H9 (cell line): ENCODE measurements around the gene TMTC2. TPM values are rescaled to one million over a fixed set of nuclear protein-coding genes. Genes with fewer than 3 reads are reported as not detected.

Experiments
- DNase-seq: peaks from one replicate; pipeline ENCODE4 v3.0.0-alpha.2; 2017
- H2AFZ ChIP-seq: one replicate; pipeline ENCODE4 v1.6.1; 2013; ENCODE audit warnings: mild to moderate bottlenecking, low read length, control low read depth, moderate library complexity
- H2AK5ac ChIP-seq: 2 replicates; pipeline ENCODE4 v1.6.1; 2013; ENCODE audit warnings: low read length, control low read depth, mixed read lengths; ENCODE audit not compliant: insufficient read length
- H2BK120ac ChIP-seq: one replicate; pipeline ENCODE4 v1.6.1; 2013; ENCODE audit warnings: low read depth, mild to moderate bottlenecking, low read length, control low read depth, inconsistent platforms; ENCODE audit not compliant: poor library complexity, severe bottlenecking
- H2BK12ac ChIP-seq: 2 replicates; pipeline ENCODE4 v1.6.1; 2013; ENCODE audit warnings: low read length, control low read depth, mixed read lengths, low read depth; ENCODE audit not compliant: insufficient read length
- H2BK15ac ChIP-seq: 2 replicates; pipeline ENCODE4 v1.6.1; 2013; ENCODE audit warnings: low read depth, low read length, control low read depth
- H2BK20ac ChIP-seq: one replicate; pipeline ENCODE4 v1.6.1; 2013; ENCODE audit warnings: low read depth, mild to moderate bottlenecking, low read length, control low read depth, inconsistent platforms; ENCODE audit not compliant: poor library complexity, severe bottlenecking
- H2BK5ac ChIP-seq: 2 replicates; pipeline ENCODE4 v1.6.1; 2013; ENCODE audit warnings: low read length, control low read depth, mixed read lengths; ENCODE audit not compliant: insufficient read length
- H3K14ac ChIP-seq: 2 replicates; pipeline ENCODE4 v1.6.1; 2013; ENCODE audit warnings: low read length, control low read depth; ENCODE audit not compliant: insufficient read depth
- H3K18ac ChIP-seq: 2 replicates; pipeline ENCODE4 v1.6.1; 2013; ENCODE audit warnings: low read depth, mild to moderate bottlenecking, mixed read lengths, low read length, control low read depth; ENCODE audit not compliant: insufficient read length
- H3K23ac ChIP-seq: 2 replicates; pipeline ENCODE4 v1.6.1; 2013; ENCODE audit warnings: low read length, control low read depth, mixed read lengths, low read depth; ENCODE audit not compliant: insufficient read length
- H3K23me2 ChIP-seq: 2 replicates; pipeline ENCODE4 v1.6.1; 2013; ENCODE audit warnings: low read depth, mild to moderate bottlenecking, mixed read lengths, low read length, control low read depth; ENCODE audit not compliant: insufficient read length, poor library complexity, severe bottlenecking
- H3K27ac ChIP-seq: 2 replicates; pipeline ENCODE4 v1.5.1; 2013; ENCODE audit warnings: low read length, control low read depth, mixed read lengths, low read depth; ENCODE audit not compliant: insufficient read length
- H3K27me3 ChIP-seq: 2 replicates; pipeline ENCODE4 v1.6.1; 2013; ENCODE audit warnings: low read length, control low read depth, inconsistent platforms; ENCODE audit not compliant: insufficient read depth
- H3K4ac ChIP-seq: 2 replicates; pipeline ENCODE4 v1.6.1; 2013; ENCODE audit warnings: low read depth, mild to moderate bottlenecking, control low read depth, inconsistent platforms, low read length, moderate library complexity
- H3K4me1 ChIP-seq: 2 replicates; pipeline ENCODE4 v1.6.1; 2013; ENCODE audit warnings: low read length, control low read depth, inconsistent platforms; ENCODE audit not compliant: insufficient read depth
- H3K4me2 ChIP-seq: 2 replicates; pipeline ENCODE4 v1.6.1; 2013; ENCODE audit warnings: low read length, control low read depth, mixed read lengths; ENCODE audit not compliant: insufficient read length, insufficient read depth
- H3K56ac ChIP-seq: 2 replicates; pipeline ENCODE4 v1.6.1; 2013; ENCODE audit warnings: low read depth, mild to moderate bottlenecking, mixed read lengths, low read length, control low read depth; ENCODE audit not compliant: insufficient read length
- H3K79me1 ChIP-seq: 2 replicates; pipeline ENCODE4 v1.6.1; 2013; ENCODE audit warnings: low read depth, mild to moderate bottlenecking, moderate library complexity, low read length, control low read depth, inconsistent platforms; ENCODE audit not compliant: insufficient read depth, poor library complexity, severe bottlenecking
- H3K79me2 ChIP-seq: 2 replicates; pipeline ENCODE4 v1.6.1; 2013; ENCODE audit warnings: low read length, control low read depth, inconsistent platforms; ENCODE audit not compliant: insufficient read depth
- H3K9ac ChIP-seq: 2 replicates; pipeline ENCODE4 v1.6.1; 2013; ENCODE audit warnings: low read length, control low read depth, mixed read lengths; ENCODE audit not compliant: insufficient read length; ENCODE audit errors: extremely low read depth
- H3K9me3 ChIP-seq: one replicate; pipeline ENCODE4 v1.6.1; 2013; ENCODE audit warnings: low read depth, low read length, inconsistent platforms; ENCODE audit not compliant: control insufficient read depth
- H3T11ph ChIP-seq: one replicate; pipeline ENCODE4 v1.6.1; 2013; ENCODE audit warnings: mild to moderate bottlenecking, low read length, control low read depth, inconsistent platforms
- H4K20me1 ChIP-seq: one replicate; pipeline ENCODE4 v1.6.1; 2013; ENCODE audit not compliant: control insufficient read depth, insufficient read length, insufficient read depth
- H4K5ac ChIP-seq: 2 replicates; pipeline ENCODE4 v1.6.1; 2013; ENCODE audit warnings: low read depth, mild to moderate bottlenecking, mixed read lengths, low read length, control low read depth; ENCODE audit not compliant: insufficient read length
- H4K8ac ChIP-seq: replicated peaks from 2 replicates; pipeline ENCODE4 v1.6.1; 2013; ENCODE audit warnings: low read length, control low read depth, mixed read lengths, low read depth; ENCODE audit not compliant: insufficient read length
- H4K91ac ChIP-seq: 2 replicates; pipeline ENCODE4 v1.6.1; 2013; ENCODE audit warnings: low read depth, mild to moderate bottlenecking, moderate library complexity, mixed read lengths, low read length, control low read depth; ENCODE audit not compliant: insufficient read length
- H3K27ac Mint-ChIP-seq, 3 experiments: 2 replicates in 2 of 3; 3 replicates in 1 of 3; pipeline ENCODE4 v1.8.0; 2020 to 2021; ENCODE audit warnings: mixed read lengths in 3 of 3, mild to moderate bottlenecking in 1 of 3, moderate library complexity in 1 of 3
- H3K27me3 Mint-ChIP-seq: 2 replicates; pipeline ENCODE4 v1.8.0; 2021; ENCODE audit warnings: low read depth, mild to moderate bottlenecking, moderate library complexity, mixed read lengths
- H3K36me3 Mint-ChIP-seq, 3 experiments: 2 replicates in 2 of 3; 3 replicates in 1 of 3; pipeline ENCODE4 v1.8.0; 2020 to 2021; ENCODE audit warnings: low read depth in 3 of 3, mixed read lengths in 3 of 3; ENCODE audit not compliant: insufficient read depth in 1 of 3
- H3K4me1 Mint-ChIP-seq, 2 experiments: 2 replicates each; pipeline ENCODE4 v1.8.0; 2020; ENCODE audit warnings: mixed read lengths in 2 of 2
- H3K4me3 Mint-ChIP-seq, 2 experiments: 2 replicates in 1 of 2; 3 replicates in 1 of 2; pipeline ENCODE4 v1.8.0; 2020 to 2021; ENCODE audit warnings: mild to moderate bottlenecking in 2 of 2, mixed read lengths in 2 of 2, moderate library complexity in 1 of 2
- H3K9me3 Mint-ChIP-seq, 2 experiments: 2 replicates in 1 of 2; 3 replicates in 1 of 2; pipeline ENCODE4 v1.8.0; 2020; ENCODE audit warnings: mild to moderate bottlenecking in 2 of 2, mixed read lengths in 2 of 2, moderate library complexity in 1 of 2
- WGBS: extraction: QIAGEN DNeasy Blood & Tissue Kit; methylation state at CpG from one replicate; pipeline ENCODE4 v1.1.7; 2013; ENCODE audit warnings: missing lambda C conversion rate, low lambda C conversion rate, mixed read lengths; ENCODE audit not compliant: insufficient read length; ENCODE audit errors: extremely low coverage; 5-methylcytosine and 5-hydroxymethylcytosine counted together
- total RNA-seq: library from RNA; stranded (reverse); gene quantifications from 2 replicates; pipeline ENCODE4 v1.2.1, GENCODE V29; 2021
- TF ChIP-seq, protein P1 (sequence below): fragments of 200-600 bp; sonication (generic); conservative IDR thresholded peaks from 3 replicates; pipeline ENCODE4 v1.8.0; 2021; ENCODE audit warnings: antibody characterized with exemption, mild to moderate bottlenecking

The TMTC2 gene
- total RNA-seq, 1 experiment from 2014 or later = 3.1 TPM

DNA sequence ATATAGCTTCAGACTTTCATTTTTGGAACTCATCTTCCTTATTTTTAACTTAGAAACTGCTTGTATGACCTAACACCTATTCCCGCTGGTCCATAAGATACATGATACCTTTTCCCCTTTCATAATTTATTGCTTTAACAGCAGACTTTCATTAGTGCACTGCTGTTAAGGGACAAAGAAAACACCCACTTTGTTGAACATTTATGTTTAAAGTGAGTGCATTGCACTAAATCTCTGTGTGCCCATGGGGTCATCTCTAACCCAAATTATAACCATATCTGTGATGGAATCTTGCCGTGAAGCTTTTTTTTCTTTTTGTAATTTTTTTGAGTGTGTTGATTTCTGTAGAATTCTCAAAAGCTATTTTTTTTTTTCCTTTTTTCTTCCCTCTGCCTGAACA, 261.8 kb downstream of the TMTC2 start:
- H2BK120ac ChIP-seq = no peak overlapping the region
- H3T11ph ChIP-seq = no peak overlapping the region
- no peak overlapping the region for H2BK20ac ChIP-seq
- Mint-ChIP-seq H3K4me1 (no peaks in the 10 kb centered on the region), H3K27ac (no peak overlapping the region), H3K4me3 (no peak overlapping the region), H3K9me3 (0 out of 5 replicates have a peak, but pooled peaks cover 0 to 3% of the 10 kb centered on the region in 2 experiments), H3K36me3 (no peaks in the 10 kb centered on the region), H3K27me3 (no peaks in the 10 kb centered on the region)
- no peak overlapping the region for H2BK5ac ChIP-seq
- H3K9ac ChIP-seq = no peak overlapping the region
- no peaks in the 10 kb centered on the region for H3K23me2 ChIP-seq
- no CpG with 5 or more reads among the region's 2 CpGs for WGBS
- no peaks in the 10 kb centered on the region for H3K4me1 ChIP-seq
- TF ChIP-seq, protein P1, sequence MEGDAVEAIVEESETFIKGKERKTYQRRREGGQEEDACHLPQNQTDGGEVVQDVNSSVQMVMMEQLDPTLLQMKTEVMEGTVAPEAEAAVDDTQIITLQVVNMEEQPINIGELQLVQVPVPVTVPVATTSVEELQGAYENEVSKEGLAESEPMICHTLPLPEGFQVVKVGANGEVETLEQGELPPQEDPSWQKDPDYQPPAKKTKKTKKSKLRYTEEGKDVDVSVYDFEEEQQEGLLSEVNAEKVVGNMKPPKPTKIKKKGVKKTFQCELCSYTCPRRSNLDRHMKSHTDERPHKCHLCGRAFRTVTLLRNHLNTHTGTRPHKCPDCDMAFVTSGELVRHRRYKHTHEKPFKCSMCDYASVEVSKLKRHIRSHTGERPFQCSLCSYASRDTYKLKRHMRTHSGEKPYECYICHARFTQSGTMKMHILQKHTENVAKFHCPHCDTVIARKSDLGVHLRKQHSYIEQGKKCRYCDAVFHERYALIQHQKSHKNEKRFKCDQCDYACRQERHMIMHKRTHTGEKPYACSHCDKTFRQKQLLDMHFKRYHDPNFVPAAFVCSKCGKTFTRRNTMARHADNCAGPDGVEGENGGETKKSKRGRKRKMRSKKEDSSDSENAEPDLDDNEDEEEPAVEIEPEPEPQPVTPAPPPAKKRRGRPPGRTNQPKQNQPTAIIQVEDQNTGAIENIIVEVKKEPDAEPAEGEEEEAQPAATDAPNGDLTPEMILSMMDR = no peak
- H3K9me3 ChIP-seq = no peaks in the 10 kb centered on the region
- no peak overlapping the region for H4K5ac ChIP-seq
- no peak overlapping the region for H3K18ac ChIP-seq
- H2AFZ ChIP-seq = no peak overlapping the region
- H4K20me1 ChIP-seq = no peaks in the 10 kb centered on the region
- H3K27me3 ChIP-seq = no peaks in the 10 kb centered on the region
- H3K79me1 ChIP-seq = no peaks in the 10 kb centered on the region
- no peak overlapping the region for H3K14ac ChIP-seq
- H2BK15ac ChIP-seq = no peak overlapping the region
- H2AK5ac ChIP-seq = no peak overlapping the region
- H4K91ac ChIP-seq = no peak overlapping the region
- no peak overlapping the region for H4K8ac ChIP-seq
- H3K4me2 ChIP-seq = no peak overlapping the region
- no peaks in the 10 kb centered on the region for H3K79me2 ChIP-seq
- no peak overlapping the region for H3K56ac ChIP-seq
- no peak for DNase-seq
- H3K27ac ChIP-seq = no peak overlapping the region
- H3K23ac ChIP-seq = no peak overlapping the region
- H2BK12ac ChIP-seq = no peak overlapping the region
- no peak overlapping the region for H3K4ac ChIP-seq
